Measurements from ENCODE around the gene LAIR1.
"Not testable (repeated sequence)": the region's sequence is repeated elsewhere in the genome, so short reads cannot be mapped to it uniquely, and the experiment has no call there.

The LAIR1 gene

DNA sequence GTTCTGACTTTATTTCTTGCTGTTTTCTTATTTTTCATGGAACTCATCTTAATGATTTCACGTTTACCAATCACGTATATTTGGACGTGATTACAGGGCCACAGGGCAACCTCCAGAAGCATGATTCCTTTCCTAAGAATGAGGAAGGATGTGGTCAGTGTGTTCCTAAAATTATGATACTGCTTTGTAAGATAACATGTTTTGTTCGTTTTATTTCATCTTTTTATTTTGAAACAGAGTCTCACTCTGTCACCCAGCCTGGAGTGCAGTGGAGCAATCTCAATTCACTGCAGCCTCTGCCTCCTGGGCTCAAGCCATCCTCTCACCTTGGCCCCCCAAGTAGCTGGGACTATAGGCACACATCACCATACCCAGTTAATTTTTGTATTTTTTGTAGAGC lies 24.8 kb upstream of the LAIR1 start:
- H3K27me3 Mint-ChIP-seq = peaks cover 4% of the 10 kb centered on the region
- no peaks in the 10 kb centered on the region for H3K36me3 Mint-ChIP-seq (ENCODE audit: low read depth)
- no peak overlapping the region for H3K4me3 Mint-ChIP-seq
- no peak overlapping the region for H3K27ac Mint-ChIP-seq
- no peaks in the 10 kb centered on the region for H3K9me3 Mint-ChIP-seq
- peaks cover 36% of the 10 kb centered on the region for H3K4me1 Mint-ChIP-seq (ENCODE audit: low read depth)

DNA sequence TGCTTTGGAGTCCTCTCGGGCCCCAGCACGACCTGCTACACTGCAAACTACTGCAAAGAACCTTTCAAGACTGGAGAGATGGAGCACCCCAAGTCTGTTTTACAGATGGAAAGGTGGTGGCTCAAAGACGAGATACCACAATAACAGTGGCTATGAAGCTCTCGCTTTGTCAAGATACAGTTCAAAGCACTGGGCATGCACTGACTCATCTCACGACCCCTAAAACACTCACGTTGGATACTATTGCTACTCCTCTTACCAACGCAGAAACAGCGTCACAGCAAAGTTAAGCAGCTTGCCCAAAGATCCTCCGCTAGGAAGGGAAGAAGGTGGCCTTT lies 24.0 kb upstream of the LAIR1 start:
- H3K4me1 Mint-ChIP-seq (ENCODE audit: low read depth) = peaks cover 36% of the 10 kb centered on the region
- H3K4me3 Mint-ChIP-seq = peak overlapping the region; percentile 82
- H3K9me3 Mint-ChIP-seq = no peaks in the 10 kb centered on the region
- no peaks in the 10 kb centered on the region for H3K36me3 Mint-ChIP-seq (ENCODE audit: low read depth)
- H3K27me3 Mint-ChIP-seq = peaks cover 4% of the 10 kb centered on the region
- H3K27ac Mint-ChIP-seq = peak overlapping the region; percentile 12

DNA sequence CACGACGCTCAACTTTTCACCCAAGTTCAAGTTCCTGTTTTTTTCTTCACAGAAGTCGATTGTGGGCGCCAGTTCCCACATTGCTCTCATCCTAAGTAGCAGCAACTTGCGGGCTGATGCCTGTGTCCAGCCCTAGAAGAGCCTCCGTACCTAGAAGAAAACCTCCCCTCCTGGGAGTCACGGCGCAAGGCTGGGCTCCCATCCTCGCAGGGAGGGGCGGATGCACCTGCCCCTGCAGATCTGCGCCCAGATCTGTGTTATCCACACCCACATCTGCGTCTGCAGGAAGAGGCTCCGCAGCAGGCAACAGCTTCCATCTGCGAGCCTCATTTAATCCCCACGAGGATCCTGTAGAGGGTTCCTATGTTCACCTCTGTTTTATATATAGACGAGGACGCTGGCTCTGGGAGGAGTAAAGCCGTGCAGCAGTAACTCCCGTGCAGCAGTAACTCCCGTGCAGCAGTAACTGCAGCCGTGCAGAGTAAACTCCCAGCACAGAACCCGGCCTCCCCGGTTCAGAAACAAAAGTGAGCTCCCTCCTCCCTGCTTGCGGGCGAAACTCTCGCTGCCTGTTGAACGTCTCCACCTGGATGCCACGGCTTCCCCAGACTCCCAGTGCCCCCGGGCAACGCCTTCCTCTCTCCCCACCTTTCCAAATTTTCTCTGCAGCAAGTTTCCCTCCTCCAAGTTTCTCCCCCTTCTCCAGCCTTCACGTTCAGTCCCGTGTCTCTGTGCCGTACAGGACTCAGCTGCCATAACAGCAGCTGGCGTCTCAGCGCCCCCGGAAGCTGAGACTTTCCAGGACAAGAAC lies 23.5 kb upstream of the LAIR1 start:
- Mint-ChIP-seq H3K27ac (peak overlapping the region; percentile 16), H3K4me3 (peak overlapping the region; percentile 82), H3K9me3 (no peaks in the 10 kb centered on the region), H3K4me1 (ENCODE audit: low read depth) (peaks cover 36% of the 10 kb centered on the region), H3K36me3 (ENCODE audit: low read depth) (no peaks in the 10 kb centered on the region), H3K27me3 (peaks cover 4% of the 10 kb centered on the region)

DNA sequence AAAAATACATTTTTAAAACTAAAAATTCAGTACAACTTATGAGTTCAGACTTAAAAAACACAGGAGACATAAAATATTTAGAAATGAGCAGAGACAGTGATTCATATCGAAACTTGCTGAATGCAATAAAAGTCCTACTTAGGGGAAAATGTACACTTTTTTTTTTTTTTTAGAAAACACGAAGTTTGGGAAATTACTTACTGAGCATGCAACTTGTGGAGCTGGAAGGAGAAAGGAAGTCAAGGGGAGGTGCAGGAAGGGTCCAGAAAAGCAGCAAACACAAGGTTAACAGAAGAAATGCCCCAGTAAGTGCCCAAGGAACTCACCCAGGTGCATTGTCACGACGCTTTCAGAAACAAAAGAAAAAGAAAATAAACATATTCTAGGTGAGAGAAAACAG lies 18.6 kb upstream of the LAIR1 start:
- Mint-ChIP-seq H3K4me1 (ENCODE audit: low read depth) (peaks cover 24% of the 10 kb centered on the region), H3K9me3 (no peaks in the 10 kb centered on the region), H3K27ac (no peak overlapping the region), H3K4me3 (no peak overlapping the region), H3K27me3 (peaks cover 8% of the 10 kb centered on the region), H3K36me3 (ENCODE audit: low read depth) (no peaks in the 10 kb centered on the region)

DNA sequence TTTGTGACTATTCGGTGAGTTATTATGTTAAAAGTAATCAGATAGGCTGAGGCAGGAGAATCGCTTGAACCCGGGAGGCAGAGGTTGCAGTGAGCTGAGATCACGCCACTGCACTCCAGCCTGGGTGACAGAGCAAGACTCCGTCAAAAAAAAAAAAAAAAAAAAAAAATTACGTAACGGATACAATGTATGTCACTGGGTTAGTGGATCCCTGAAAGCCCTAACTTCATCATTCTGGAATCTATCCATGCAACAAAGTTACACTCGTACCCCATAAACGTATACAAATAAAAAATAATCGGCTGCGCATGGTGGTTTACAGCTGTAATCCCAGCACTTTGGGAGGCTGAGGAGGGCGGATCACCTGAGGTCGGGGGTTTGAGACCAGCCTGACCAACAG lies 17.3 kb upstream of the LAIR1 start:
- not testable (repeated sequence) for H3K4me3 Mint-ChIP-seq; H3K27me3 Mint-ChIP-seq; H3K9me3 Mint-ChIP-seq; H3K27ac Mint-ChIP-seq; H3K36me3 Mint-ChIP-seq (ENCODE audit: low read depth)
- peaks cover 23% of the 10 kb centered on the region for H3K4me1 Mint-ChIP-seq (ENCODE audit: low read depth)

DNA sequence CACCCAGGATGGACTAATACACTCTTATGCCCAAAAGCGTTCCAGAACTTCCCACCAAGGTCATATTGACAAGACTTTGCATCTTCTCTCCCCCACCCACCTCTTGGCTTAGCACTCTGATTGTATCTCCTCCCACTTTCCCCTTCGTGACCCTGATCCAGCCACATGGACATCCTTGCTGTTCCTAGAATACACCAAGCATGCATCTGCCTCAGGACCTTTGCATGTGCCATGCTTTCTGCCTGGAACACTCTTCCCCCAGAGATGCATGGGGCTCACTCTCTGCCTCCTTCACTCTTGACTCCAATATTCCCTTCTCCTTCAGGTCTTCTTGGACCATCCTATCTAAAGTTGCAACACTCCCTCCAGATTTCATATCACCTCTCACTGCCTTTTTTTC lies 16.2 kb upstream of the LAIR1 start:
- H3K4me3 Mint-ChIP-seq = no peak overlapping the region
- peaks cover 33% of the 10 kb centered on the region for H3K4me1 Mint-ChIP-seq (ENCODE audit: low read depth)
- H3K27ac Mint-ChIP-seq = no peak overlapping the region
- H3K9me3 Mint-ChIP-seq = no peaks in the 10 kb centered on the region
- H3K27me3 Mint-ChIP-seq = peaks cover 11% of the 10 kb centered on the region
- H3K36me3 Mint-ChIP-seq (ENCODE audit: low read depth) = no peaks in the 10 kb centered on the region

DNA sequence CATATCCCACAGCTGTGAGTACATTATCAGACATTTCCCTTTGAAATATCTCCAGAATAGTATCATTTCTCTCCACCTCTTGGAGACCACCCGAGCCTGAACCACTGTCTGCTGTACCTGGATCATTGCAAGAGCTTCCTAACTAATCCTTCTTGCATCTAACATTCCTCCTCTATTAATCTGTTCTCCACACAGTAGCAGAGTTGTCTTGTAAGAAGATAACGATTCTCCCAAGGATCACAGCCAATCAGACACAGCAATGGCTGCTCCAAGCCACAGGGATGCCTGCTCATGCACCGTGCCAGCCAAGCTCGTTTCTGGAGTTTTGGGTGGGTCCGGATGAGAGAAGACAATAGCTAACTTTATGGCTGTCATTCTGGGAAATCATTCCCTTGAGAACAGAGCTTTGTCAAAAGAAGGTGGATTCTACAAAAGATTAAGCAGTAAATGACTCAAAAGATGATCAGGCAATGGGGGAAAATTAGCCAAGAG lies 14.5 kb upstream of the LAIR1 start:
- Mint-ChIP-seq H3K4me1 (ENCODE audit: low read depth) (peaks cover 50% of the 10 kb centered on the region), H3K27me3 (peaks cover 11% of the 10 kb centered on the region), H3K4me3 (no peak overlapping the region)

DNA sequence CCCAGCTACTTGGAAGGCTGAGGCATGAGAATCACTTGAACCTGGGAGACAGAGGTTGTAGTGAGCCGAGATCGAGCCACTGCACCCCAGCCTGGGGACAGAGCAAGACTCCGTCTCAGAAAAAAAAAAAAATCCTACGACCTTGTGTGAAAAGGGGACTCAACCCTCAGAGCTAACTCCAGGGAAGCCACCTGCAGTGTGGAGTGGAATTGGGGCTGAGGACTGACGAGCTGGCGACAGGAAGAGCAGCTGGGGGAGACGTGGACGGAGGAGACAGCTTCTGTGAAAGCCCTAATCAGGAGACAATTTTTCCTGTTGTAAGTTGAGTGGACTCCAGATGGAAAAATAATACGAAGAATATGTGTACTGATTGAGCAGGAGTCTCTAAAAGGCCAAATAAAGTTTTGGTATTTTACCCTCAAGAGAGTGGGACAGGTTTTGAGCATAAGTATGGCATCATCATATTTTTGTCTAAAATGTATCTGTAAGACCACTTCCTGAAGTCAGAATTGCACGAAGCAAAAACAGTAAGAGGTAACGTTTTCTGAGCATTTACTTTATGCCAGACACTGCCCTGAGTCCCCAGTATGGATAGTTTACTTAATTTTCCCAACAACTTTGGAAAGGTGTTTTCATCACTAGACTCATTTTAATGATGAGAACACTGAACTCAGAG lies 12.0 kb upstream of the LAIR1 start:
- Mint-ChIP-seq H3K27ac (peak overlapping the region; percentile 42), H3K4me3 (peak overlapping the region; percentile 7), H3K27me3 (peaks cover 12% of the 10 kb centered on the region)

More for the DNA sequence above, 14.5 kb upstream of the LAIR1 start:
- Mint-ChIP-seq H3K9me3 (no peaks in the 10 kb centered on the region), H3K27ac (no peak overlapping the region), H3K36me3 (ENCODE audit: low read depth) (no peaks in the 10 kb centered on the region)

DNA sequence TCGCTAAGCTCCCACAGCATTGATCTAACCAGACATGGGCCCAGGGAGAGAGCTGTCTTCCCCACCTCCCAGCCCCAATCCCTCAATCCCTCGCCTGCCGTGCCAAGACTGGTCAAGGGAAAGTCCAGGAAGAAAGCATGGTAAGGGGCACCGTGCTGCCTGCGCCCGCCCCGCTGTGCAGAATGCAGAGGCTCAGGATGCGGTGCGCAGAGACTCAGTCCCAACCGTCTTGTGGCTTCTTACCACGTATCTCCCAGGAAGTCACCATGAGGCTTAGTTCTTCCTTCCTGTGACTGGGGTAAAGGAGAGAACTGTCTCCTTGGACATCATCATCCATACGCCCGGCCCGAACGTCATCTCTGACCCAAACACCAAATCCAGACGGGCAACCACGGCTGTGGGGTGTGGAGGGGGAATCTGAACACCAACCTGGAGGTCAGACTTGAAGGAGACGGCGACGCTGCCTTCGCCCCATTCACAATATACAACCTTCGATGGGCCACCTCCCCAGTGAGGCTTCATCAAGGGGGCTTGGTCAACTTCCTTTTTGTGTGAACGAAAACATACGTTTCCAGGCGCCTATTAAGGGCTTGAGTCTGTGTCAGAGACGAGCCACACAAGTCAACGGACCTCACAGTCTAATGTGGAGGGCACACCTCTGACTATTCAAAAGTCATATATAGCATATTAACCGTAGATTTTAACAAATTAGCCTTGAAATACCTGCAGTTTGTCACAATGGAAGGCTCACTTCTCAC lies 10.6 kb upstream of the LAIR1 start:
- Mint-ChIP-seq H3K4me3 (peak overlapping the region; percentile 59), H3K27me3 (peaks cover 16% of the 10 kb centered on the region), H3K4me1 (ENCODE audit: low read depth) (peaks cover 79% of the 10 kb centered on the region)
- not testable (repeated sequence) for H3K36me3 Mint-ChIP-seq (ENCODE audit: low read depth); H3K27ac Mint-ChIP-seq; H3K9me3 Mint-ChIP-seq

More for the DNA sequence above, 12.0 kb upstream of the LAIR1 start:
- peaks cover 70% of the 10 kb centered on the region for H3K4me1 Mint-ChIP-seq (ENCODE audit: low read depth)
- H3K36me3 Mint-ChIP-seq (ENCODE audit: low read depth) = no peaks in the 10 kb centered on the region
- no peaks in the 10 kb centered on the region for H3K9me3 Mint-ChIP-seq

DNA sequence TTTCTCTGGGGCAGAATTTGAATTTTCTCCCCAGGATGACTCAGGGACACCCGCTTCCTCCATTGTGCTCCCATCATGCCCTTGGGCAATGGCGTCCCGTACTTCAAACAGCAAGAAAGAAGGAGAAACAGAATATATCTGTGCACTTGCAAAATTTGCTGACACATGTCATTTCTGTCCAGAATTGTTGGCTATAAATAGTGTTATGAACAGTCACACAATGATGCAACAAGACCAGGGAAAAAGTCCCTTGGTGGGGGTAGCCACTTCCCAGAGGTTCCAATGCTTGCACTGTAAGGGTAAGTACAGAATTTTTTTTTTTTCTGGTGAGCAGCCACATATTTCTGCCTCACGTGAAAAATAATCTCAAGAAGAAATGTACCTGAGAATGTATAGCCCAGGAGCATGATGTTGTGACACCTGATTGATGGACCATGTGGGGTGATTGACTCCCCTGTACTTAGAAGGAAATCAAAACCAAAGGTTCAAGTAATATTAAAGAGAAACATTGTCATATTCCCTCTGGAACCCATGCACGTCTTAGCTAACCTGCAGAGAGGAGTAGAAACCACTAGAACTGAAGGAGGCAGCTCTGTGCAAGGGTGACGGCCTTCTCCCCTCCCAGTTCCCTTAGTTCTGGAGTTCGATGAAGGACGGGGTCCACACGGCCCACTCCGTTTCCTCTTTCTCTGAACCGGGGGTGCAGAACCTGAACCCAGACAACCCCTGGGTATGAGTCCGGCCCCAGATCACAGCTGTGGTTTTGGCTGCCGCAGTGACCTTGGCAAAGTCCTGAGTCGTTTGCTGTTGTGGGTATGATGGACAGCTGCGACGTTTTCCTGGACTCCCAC lies 9.3 kb upstream of the LAIR1 start:
- H3K9me3 Mint-ChIP-seq = no peaks in the 10 kb centered on the region

DNA sequence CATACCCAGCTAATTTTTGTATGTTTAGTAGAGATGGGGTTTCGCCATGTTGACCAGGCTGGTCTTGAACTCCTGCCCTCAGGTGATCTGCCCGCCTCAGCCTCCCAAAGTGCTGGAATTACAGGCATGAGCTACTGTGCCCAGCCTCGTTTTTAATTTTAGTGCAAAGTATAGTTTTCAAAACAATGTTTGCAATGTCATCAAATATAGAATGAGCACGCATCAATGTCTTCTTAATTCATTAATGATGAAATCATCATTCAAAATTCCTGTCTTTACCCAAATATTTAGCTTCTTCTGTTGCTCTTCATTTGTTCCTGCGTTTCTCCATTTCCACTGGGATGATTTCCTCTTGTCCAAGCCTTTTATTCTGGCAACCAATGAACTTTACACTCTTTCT lies 6.7 kb upstream of the LAIR1 start:
- H3K9me3 Mint-ChIP-seq; H3K4me3 Mint-ChIP-seq; H3K36me3 Mint-ChIP-seq (ENCODE audit: low read depth): not testable (repeated sequence)
- Mint-ChIP-seq H3K27ac (peak overlapping the region; percentile 28), H3K27me3 (peaks cover 11% of the 10 kb centered on the region), H3K4me1 (ENCODE audit: low read depth) (peaks cover 77% of the 10 kb centered on the region)

More for the DNA sequence above, 9.3 kb upstream of the LAIR1 start:
- Mint-ChIP-seq H3K27ac (no peak overlapping the region), H3K4me1 (ENCODE audit: low read depth) (peaks cover 88% of the 10 kb centered on the region), H3K4me3 (no peak overlapping the region), H3K36me3 (ENCODE audit: low read depth) (no peaks in the 10 kb centered on the region), H3K27me3 (peaks cover 17% of the 10 kb centered on the region)

DNA sequence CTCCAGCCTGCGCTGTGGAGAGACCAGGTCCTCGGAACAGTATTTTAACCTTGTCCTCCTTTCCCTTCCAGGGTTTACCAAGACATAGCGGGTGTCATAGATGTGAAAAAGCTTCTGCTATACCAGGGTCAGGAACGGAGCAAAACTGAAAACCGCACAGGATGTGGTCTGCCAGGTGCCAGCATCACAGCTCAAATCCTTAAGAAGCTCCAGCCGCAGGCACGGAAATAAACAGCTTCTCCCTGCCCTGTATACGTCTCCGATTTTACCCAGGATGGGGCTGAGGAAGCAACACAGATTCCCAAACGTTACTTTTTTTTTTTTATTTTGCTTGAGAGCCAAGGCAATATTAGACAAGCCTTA lies 5.7 kb upstream of the LAIR1 start:
- Mint-ChIP-seq H3K27me3 (peaks cover 11% of the 10 kb centered on the region), H3K4me3 (peak overlapping the region; percentile 84), H3K4me1 (ENCODE audit: low read depth) (peaks cover 78% of the 10 kb centered on the region)
- H3K27ac Mint-ChIP-seq; H3K36me3 Mint-ChIP-seq (ENCODE audit: low read depth); H3K9me3 Mint-ChIP-seq: not testable (repeated sequence)

DNA sequence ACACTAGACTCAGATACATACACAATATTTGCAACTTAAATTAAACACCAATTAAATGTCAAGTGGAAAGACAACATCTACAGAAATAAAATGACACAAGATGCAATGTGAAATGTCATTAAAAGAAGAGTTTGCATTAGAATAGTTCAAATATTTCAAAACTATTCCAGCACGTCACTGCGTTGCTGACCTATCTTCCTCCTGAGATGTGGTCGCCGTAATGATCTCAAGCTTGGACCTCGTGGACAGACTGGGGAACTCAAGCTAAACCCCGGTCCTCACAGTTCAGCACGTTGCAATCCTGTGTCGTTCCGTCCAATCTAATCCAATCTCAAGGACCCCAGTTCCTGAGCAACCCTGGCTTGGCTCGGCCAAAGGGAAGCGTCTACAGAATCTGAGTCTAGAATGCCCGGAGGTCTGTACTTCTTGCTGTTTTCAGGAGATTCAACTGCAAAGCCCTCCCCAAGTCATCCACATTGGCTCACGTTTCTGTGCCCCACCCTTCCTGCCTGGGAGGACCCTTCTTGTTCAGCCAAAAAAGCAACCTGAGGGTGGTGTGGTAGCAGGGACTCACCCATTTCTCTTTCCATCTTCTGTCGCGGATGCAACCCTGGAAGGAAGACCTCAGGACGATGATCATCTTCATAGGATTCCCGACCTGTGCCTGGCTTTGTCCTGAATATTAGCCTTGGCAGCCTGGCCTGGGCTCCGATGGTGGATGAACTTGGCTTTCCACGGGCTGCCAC lies 5.1 kb upstream of the LAIR1 start:
- not testable (repeated sequence) for H3K9me3 Mint-ChIP-seq; H3K36me3 Mint-ChIP-seq (ENCODE audit: low read depth)
- H3K27ac Mint-ChIP-seq = peak overlapping the region; percentile 79
- peaks cover 11% of the 10 kb centered on the region for H3K27me3 Mint-ChIP-seq
- peaks cover 78% of the 10 kb centered on the region for H3K4me1 Mint-ChIP-seq (ENCODE audit: low read depth)
- H3K4me3 Mint-ChIP-seq = peak overlapping the region; percentile 84
